IMR-90 (cell line): ENCODE results near the gene GCSAM. TPM values are rescaled to one million over a fixed set of nuclear protein-coding genes. Genes with fewer than 3 reads are reported as not detected.

Experiments
- ATAC-seq: fragments of 200-7000 bp; cut with Tn5 transposase; 2 replicates; pipeline ENCODE4 v1.9.1; 2020; ENCODE audit warnings: low read depth, mild to moderate bottlenecking, moderate library complexity
- BruUV-seq: library from RNA; stranded (reverse); fragments of 400-500 nt; replicated peaks from 2 replicates; lab custom pipeline; 2021; lab: Mats Ljungman, UMichigan
- CTCF ChIA-PET: fragments of 300-600 bp; formaldehyde crosslinking; extraction: SDS; loops from one replicate; lab custom pipeline; 2021; ENCODE audit warnings: antibody characterized with exemption; lab: Yijun Ruan, JAX
- POLR2A ChIA-PET: fragments of 300-600 bp; sonication (Branson Sonifier 250); formaldehyde crosslinking; loops from one replicate; lab custom pipeline; 2022; ENCODE audit warnings: antibody characterized with exemption; ENCODE audit not compliant: unreplicated experiment; lab: Charles Lee
- DNase-seq: peaks from one replicate; pipeline ENCODE4 v3.0.0; 2013
- H2AFZ ChIP-seq: replicated peaks from 2 replicates; pipeline ENCODE3; 2013; ENCODE audit warnings: low read length, mild to moderate bottlenecking; ENCODE audit not compliant: poor library complexity
- H2AK5ac ChIP-seq: 2 replicates; pipeline ENCODE4 v1.6.1; 2013; ENCODE audit warnings: low read depth, low read length, inconsistent platforms
- H2AK9ac ChIP-seq: replicated peaks from 2 replicates; pipeline ENCODE3; 2013; ENCODE audit warnings: mild to moderate bottlenecking, low read depth, low read length, moderate library complexity; ENCODE audit not compliant: poor library complexity
- H2BK120ac ChIP-seq: 2 replicates; pipeline ENCODE4 v1.6.1; 2013; ENCODE audit warnings: low read depth, low read length, inconsistent platforms
- H2BK15ac ChIP-seq: 3 replicates; pipeline ENCODE4 v1.6.1; 2013; ENCODE audit warnings: low read depth, low read length, inconsistent platforms
- H2BK20ac ChIP-seq: 2 replicates; pipeline ENCODE4 v1.6.1; 2013; ENCODE audit warnings: low read depth, mild to moderate bottlenecking, inconsistent platforms, low read length, moderate library complexity
- H2BK5ac ChIP-seq: 2 replicates; pipeline ENCODE4 v1.6.1; 2013; ENCODE audit warnings: mild to moderate bottlenecking, low read depth, low read length, inconsistent platforms; ENCODE audit not compliant: poor library complexity, severe bottlenecking
- H3K14ac ChIP-seq: replicated peaks from 2 replicates; pipeline ENCODE4 v1.6.1; 2013; ENCODE audit warnings: low read depth, low read length, inconsistent platforms
- H3K18ac ChIP-seq: 2 replicates; pipeline ENCODE4 v1.6.1; 2013; ENCODE audit warnings: low read depth, low read length, control low read depth
- H3K23ac ChIP-seq: 2 replicates; pipeline ENCODE4 v1.6.1; 2013; ENCODE audit warnings: low read depth, low read length, inconsistent platforms
- H3K27ac ChIP-seq: 2 replicates; pipeline ENCODE4 v1.5.1; 2013; ENCODE audit warnings: mild to moderate bottlenecking, control low read depth, low read length; ENCODE audit not compliant: insufficient read depth
- H3K27me3 ChIP-seq: 2 replicates; pipeline ENCODE4 v1.6.1; 2013; ENCODE audit warnings: low read length; ENCODE audit not compliant: control insufficient read depth, insufficient read depth
- H3K36me3 ChIP-seq: 2 replicates; pipeline ENCODE4 v1.6.1; 2013; ENCODE audit warnings: low read length, mixed read lengths; ENCODE audit not compliant: control insufficient read depth, insufficient read depth
- H3K4ac ChIP-seq: 2 replicates; pipeline ENCODE4 v1.6.1; 2013; ENCODE audit warnings: low read depth, low read length, inconsistent platforms
- H3K4me1 ChIP-seq: 2 replicates; pipeline ENCODE4 v1.6.1; 2013; ENCODE audit warnings: low read length, mixed read lengths; ENCODE audit not compliant: control insufficient read depth, insufficient read depth
- H3K4me2 ChIP-seq: 2 replicates; pipeline ENCODE4 v1.6.1; 2013; ENCODE audit warnings: low read depth, mild to moderate bottlenecking, control low read depth, low read length, moderate library complexity
- H3K4me3 ChIP-seq: 2 replicates; pipeline ENCODE4 v1.5.1; 2013; ENCODE audit warnings: low read depth, mild to moderate bottlenecking, control low read depth, low read length, moderate library complexity; ENCODE audit not compliant: insufficient read depth
- H3K56ac ChIP-seq: 2 replicates; pipeline ENCODE4 v1.6.1; 2013; ENCODE audit warnings: low read length, inconsistent platforms; ENCODE audit not compliant: insufficient read depth; ENCODE audit errors: extremely low read depth
- H3K79me1 ChIP-seq, 2 experiments: 2 replicates each; pipeline ENCODE4 v1.6.1; 2013; ENCODE audit warnings: low read length in 2 of 2, inconsistent platforms in 1 of 2, low read depth in 1 of 2
- H3K9ac ChIP-seq: 2 replicates; pipeline ENCODE4 v1.6.1; 2013; ENCODE audit warnings: low read depth, low read length, control low read depth
- H3K9me1 ChIP-seq: 2 replicates; pipeline ENCODE4 v1.6.1; 2013; ENCODE audit warnings: low read length, inconsistent platforms; ENCODE audit not compliant: insufficient read depth
- H3K9me3 ChIP-seq: 2 replicates; pipeline ENCODE4 v1.6.1; 2013; ENCODE audit warnings: low read length; ENCODE audit not compliant: control insufficient read depth, insufficient read depth
- H4K20me1 ChIP-seq: 2 replicates; pipeline ENCODE4 v1.6.1; 2013; ENCODE audit warnings: low read length, inconsistent platforms; ENCODE audit not compliant: insufficient read depth
- H4K5ac ChIP-seq: 2 replicates; pipeline ENCODE4 v1.6.1; 2013; ENCODE audit warnings: mild to moderate bottlenecking, low read depth, low read length, control low read depth
- H4K8ac ChIP-seq, 2 experiments: 2 replicates each; pipeline ENCODE4 v1.6.1; 2013; ENCODE audit warnings: low read depth in 2 of 2, low read length in 2 of 2, control low read depth in 1 of 2, inconsistent platforms in 1 of 2
- H4K91ac ChIP-seq: 2 replicates; pipeline ENCODE4 v1.6.1; 2013; ENCODE audit warnings: low read depth, low read length, inconsistent platforms; ENCODE audit not compliant: insufficient read depth
- SMC3 ChIP-seq: fragments of 150-350 bp; IDR thresholded peaks from 2 replicates; pipeline ENCODE4 v1.6.1; 2016; ENCODE audit warnings: low read depth, mild to moderate bottlenecking, antibody characterized with exemption, low read length, moderate library complexity
- WGBS, 2 experiments: methylation state at CpG; one replicate each; pipeline versions ENCODE4 v1.1.5 to v1.1.7; 2013; ENCODE audit warnings: missing lambda C conversion rate in 2 of 2; ENCODE audit not compliant: insufficient read length in 1 of 2; ENCODE audit errors: extremely low coverage in 2 of 2; 5-methylcytosine and 5-hydroxymethylcytosine counted together
- dilution Hi-C: fragments of 300-500 bp; cut with HindIII; formaldehyde crosslinking; loops from one replicate; pipeline ENCODE4 v1.14.3; 2018; ENCODE audit warnings: low sequenced_read_pairs; ENCODE audit not compliant: unreplicated experiment
- in situ Hi-C: fragments of 300-500 bp; cut with MboI; formaldehyde crosslinking; loops from 3 replicates; pipeline ENCODE4 v1.14.3; 2019; ENCODE audit warnings: low sequenced_read_pairs, inconsistent platforms, mixed read lengths
- intact Hi-C: fragments of 100-400 bp; cut with micrococcal nuclease; formaldehyde crosslinking; loops from 2 replicates; pipeline ENCODE4 v1.10.0; 2022
- polyA plus RNA-seq, 3 experiments: library from polyadenylated mRNA; depleted of rRNA; stranded (reverse); fragments of >200 nt; gene quantifications; 2 replicates each; pipeline ENCODE4 v1.2.3, GENCODE V29; 2012; ENCODE audit warnings: low replicate concordance in 1 of 3
- total RNA-seq: library from RNA; depleted of rRNA; stranded (reverse); fragments of >200 nt; gene quantifications from 2 replicates; pipeline ENCODE4 v1.2.3, GENCODE V29; 2012

Gene GCSAM
- total and polyA plus RNA-seq, 2 of the 4 experiments (the other 2 are of a cell fraction) = not detected

- no TSS peak for BruUV-seq
- ATAC-seq = no peak
- ChIA-PET CTCF (interaction anchor here (0.6 kb wide), 1 partner anchor 59 kb away, joined by 3 read pairs; no protein-coding TSS in a partner anchor), POLR2A (no interaction called here)
- no peak overlapping the region for H2BK120ac ChIP-seq
- no peaks in the 10 kb centered on the region for H3K4me1 ChIP-seq
- peaks cover 6% of the 10 kb centered on the region for H3K36me3 ChIP-seq
- no peak for TF ChIP-seq SMC3
- no peak overlapping the region for H3K4ac ChIP-seq
- no peak overlapping the region for H4K5ac ChIP-seq
- no peak overlapping the region for H2AK9ac ChIP-seq
- H2BK15ac ChIP-seq = no peak overlapping the region
- H4K8ac ChIP-seq = no peak overlapping the region
- no peak overlapping the region for H3K27ac ChIP-seq
- 0 out of 4 replicates have a peak, but pooled peaks cover 0 to 2% of the 10 kb centered on the region in 2 experiments for H3K79me1 ChIP-seq
- dilution Hi-C loops = no loop called here
- no peak overlapping the region for H2BK20ac ChIP-seq
- H3K9ac ChIP-seq = no peak overlapping the region
- H3K9me3 ChIP-seq = no peaks in the 10 kb centered on the region
- in situ Hi-C loops = no loop called here
- no peak overlapping the region for H2AFZ ChIP-seq
- H2BK5ac ChIP-seq = no peak overlapping the region
- H3K56ac ChIP-seq = no peak overlapping the region
- H3K27me3 ChIP-seq = no peaks in the 10 kb centered on the region
- H3K18ac ChIP-seq = no peak overlapping the region
- intact Hi-C loops = no loop called here
- no peaks in the 10 kb centered on the region for H4K20me1 ChIP-seq
- no CpG with 5 or more reads among the region's 4 CpGs for WGBS, 2 experiments
- no peaks in the 10 kb centered on the region for H3K9me1 ChIP-seq
- DNase-seq = no peak
- no peak overlapping the region for H4K91ac ChIP-seq
- no peak overlapping the region for H3K23ac ChIP-seq
- H3K4me3 ChIP-seq = no peak overlapping the region
- H3K4me2 ChIP-seq = no peak overlapping the region
- no peak overlapping the region for H3K14ac ChIP-seq
- H2AK5ac ChIP-seq = no peak overlapping the region
Measured at GRCh38 chr3:112117841-112118571, 15.0 kb downstream of the GCSAM start.
